Mammary epithelial cell (primary cell): ENCODE results near the gene PRR36.

Source experiments
- CTCF ChIP-seq, 2 donors: IDR thresholded peaks in 1 of 2; conservative IDR thresholded peaks in 1 of 2; 2 replicates each; pipeline ENCODE4 v1.5.1; 2011 to 2012; ENCODE audit warnings: inconsistent platforms in 2 of 2, low read length in 2 of 2, mild to moderate bottlenecking in 2 of 2, control low read depth in 1 of 2, low read depth in 1 of 2; ENCODE audit not compliant: insufficient read depth in 1 of 2; ENCODE audit errors: extremely low read depth in 1 of 2
- EZH2 ChIP-seq: IDR thresholded peaks from 2 replicates; pipeline ENCODE4 v1.6.1; 2012; ENCODE audit warnings: low read length, inconsistent platforms, borderline replicate concordance

- TF ChIP-seq EZH2: no peak
- TF ChIP-seq CTCF (conservative IDR thresholded peaks at IDR 0.05 in 1 of 2, IDR thresholded peaks at IDR 0.05 in 1 of 2; ENCODE audit: extremely low read depth in 1 of 2, insufficient read depth in 1 of 2, low read depth in 1 of 2, low read length in 2 of 2): no peak
Observed at GRCh38 chr19:7912697-7913564, 38.7 kb upstream of the PRR36 start.
